ENCODE measurements around the gene PARD3.

The PARD3 gene

DNA sequence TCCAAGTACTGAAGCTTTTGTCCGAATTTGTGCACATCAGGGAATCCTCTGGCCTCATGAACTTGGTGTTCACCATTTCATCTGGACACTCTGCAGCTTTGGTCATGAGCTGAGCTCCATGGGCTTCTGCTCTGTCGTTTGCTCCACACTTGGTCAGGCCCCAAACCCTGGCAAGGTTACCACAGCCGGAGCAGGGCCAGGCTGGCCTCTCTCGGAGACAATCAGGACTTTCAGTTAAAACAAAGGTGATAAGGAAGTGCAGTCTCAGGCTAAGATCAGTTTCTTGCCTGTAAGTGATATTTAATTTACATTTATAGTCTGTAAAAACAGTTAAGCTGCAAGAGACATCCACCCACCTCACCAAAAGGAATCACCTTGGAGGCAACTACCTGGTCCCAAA is 558.9 kb downstream of the PARD3 start:
- no peak for DNase-seq (ENCODE audit: low read depth in 2 of 2)

DNA sequence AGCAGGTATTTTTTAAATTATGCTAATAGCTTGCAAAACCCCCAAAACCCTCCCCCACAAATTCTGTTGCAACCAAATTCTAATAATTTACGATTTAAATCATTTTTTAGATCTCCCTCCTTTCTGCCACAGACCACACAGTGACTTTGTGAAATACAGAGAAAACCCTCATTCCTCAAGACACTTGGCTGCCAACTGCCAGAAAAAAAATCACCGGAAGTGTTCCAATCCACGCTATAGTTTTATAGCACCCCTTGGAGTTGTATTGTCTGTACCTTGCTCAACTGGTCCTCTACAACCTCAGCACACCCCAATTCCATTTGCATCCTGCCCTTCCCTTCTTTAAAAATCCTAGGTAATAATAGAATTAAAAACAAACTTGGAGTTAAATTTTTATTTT is 560.1 kb downstream of the PARD3 start:
- DNase-seq (ENCODE audit: low read depth in 2 of 2) = no peak

DNA sequence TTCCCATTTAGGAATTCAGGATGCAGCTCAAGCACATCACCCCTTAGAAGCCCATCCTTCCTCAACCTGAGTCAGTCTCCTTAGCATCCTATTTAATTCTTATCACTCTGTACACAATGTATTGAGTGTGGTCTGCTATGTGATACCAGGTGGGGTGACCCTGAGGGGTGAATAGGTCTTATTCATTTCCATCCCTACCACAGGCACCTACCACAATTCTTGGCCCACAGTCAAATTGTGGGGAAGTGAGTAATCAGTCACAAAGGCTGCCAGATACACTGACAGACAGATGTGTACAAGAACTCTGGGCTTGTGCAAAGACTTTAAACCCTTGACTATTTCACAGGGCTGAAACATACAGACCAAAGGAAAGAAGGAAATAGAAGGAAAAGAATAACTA is 560.5 kb downstream of the PARD3 start:
- no peak for DNase-seq (ENCODE audit: low read depth in 2 of 2)

DNA sequence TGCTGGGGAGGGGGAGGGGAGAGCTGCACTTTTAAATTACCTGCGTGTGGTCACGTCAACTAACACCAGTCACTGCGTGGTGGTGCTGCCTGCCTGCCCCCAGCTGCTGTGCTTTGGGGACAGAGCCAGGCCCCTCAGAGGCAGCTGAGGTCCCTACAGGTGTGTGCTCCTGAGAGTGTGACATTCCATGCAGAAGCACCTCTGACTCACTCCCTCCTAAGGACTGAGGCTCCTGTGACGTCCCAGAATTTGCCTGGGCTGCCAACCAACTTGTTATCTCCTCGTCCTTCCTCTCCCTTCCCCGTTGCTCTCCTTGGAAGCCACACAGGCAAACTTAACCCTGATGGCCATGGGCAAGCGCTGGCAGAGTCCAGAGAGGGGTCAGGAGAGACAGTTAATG is 563.0 kb downstream of the PARD3 start:
- DNase-seq (ENCODE audit: low read depth in 2 of 2) = no peak

DNA sequence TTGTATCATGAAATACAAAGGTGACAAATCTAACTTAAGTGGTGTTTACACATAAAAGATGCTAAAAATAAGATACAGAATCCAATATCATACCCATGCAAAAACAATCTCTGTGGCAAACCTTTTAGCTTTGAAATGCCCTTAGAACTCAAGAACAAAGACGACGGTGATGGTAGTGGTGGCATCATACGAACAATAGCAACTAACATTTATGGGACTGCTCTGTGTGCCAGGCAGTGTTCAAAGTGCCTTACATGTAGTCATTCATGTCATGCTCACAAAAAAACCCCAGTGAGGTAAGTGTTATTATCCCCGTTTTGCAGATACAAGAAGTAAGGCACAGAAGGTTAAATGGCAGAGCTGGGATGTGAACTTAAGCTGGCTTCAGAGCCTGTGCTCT is 563.9 kb downstream of the PARD3 start:
- DNase-seq (ENCODE audit: low read depth in 2 of 2) = no peak

DNA sequence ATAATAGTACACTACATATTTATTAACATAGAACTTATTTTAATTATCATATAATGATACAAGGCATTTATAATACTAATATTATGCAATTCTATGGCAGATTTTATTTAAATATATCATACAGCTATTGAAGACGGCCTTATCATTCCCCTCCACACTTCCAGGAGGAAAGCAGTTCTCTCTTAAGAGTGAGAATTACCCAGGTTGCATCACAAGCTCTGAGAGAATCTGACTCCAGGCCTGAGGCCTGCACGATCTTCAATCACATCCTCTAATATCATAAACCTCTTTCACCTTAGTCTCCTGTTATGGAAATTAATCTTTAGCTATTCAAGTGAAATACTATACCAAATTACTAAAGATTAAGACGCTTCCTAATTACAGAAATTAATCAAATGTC is 564.4 kb downstream of the PARD3 start:
- DNase-seq (ENCODE audit: low read depth in 2 of 2) = no peak

DNA sequence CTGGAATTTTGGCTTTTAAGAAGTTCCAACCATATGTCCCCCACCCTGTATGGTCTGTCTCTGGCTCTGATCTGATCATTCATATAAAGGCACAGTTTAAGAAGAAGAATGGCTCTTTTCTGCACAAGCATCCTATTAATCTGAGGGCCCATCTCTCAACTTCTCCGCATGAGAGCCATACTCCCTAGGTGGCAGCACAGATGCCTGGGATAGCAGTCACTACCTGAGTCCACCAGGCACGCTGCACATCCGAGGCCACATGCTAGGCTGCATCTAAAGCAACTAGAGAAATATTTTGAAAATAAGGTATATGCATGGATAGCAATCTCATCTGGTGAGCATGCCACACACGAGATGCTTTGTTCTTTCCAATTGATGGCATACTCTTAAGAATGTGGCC is 565.5 kb downstream of the PARD3 start:
- DNase-seq (ENCODE audit: low read depth in 2 of 2) = no peak

DNA sequence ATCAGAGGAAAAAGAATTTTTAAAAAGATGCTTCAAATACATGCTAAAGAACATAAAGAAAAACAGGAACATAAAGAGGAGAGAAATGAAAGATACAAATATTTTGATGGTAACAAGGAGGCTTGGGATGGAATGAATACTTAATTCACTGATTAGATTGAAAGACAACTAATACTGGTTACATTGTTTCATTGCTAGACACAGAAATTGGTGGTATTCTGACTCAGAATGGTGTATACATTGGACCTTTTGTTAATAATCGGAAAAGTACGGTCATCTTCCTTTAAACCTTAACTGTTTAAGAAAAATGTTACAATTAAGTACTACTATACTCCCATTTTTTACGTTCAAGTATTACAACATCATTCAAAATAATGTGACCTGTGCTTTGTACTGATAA is 567.5 kb downstream of the PARD3 start:
- no peak for DNase-seq (ENCODE audit: low read depth in 2 of 2)

DNA sequence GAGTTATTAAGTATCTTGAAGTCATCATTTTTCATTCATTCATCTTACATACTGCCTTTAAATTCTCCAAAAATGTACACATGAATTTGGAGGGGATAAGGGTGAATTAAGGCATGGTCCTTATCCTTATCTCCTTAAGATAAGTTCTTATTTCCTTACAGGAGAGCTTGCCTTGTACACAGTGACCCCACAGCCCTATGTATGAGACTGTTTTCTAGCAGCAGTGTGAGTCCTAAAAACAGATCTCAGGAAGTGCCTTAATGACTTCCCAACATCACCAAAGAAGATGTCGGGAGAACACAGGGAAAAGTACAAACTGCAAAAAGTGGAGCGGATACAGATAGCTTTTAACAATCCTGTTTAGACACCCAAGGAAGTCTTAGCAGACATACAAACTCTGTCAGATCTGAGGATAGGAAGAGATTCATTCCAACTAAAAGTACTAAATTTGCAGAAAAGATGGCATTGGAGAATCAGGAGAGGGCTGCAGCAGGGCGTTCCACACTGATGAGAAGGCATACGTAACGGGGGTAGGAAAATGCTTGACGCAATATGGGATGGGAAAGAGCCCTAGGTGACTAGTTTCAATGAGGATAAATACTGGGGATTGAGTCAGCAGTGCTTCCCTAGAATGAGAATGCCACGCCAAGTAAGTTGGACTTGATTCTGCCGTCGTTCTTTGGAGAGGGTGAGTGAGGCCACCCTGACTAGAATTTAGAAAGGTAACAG is 570.2 kb downstream of the PARD3 start:
- DNase-seq (ENCODE audit: low read depth in 2 of 2) = no peak

DNA sequence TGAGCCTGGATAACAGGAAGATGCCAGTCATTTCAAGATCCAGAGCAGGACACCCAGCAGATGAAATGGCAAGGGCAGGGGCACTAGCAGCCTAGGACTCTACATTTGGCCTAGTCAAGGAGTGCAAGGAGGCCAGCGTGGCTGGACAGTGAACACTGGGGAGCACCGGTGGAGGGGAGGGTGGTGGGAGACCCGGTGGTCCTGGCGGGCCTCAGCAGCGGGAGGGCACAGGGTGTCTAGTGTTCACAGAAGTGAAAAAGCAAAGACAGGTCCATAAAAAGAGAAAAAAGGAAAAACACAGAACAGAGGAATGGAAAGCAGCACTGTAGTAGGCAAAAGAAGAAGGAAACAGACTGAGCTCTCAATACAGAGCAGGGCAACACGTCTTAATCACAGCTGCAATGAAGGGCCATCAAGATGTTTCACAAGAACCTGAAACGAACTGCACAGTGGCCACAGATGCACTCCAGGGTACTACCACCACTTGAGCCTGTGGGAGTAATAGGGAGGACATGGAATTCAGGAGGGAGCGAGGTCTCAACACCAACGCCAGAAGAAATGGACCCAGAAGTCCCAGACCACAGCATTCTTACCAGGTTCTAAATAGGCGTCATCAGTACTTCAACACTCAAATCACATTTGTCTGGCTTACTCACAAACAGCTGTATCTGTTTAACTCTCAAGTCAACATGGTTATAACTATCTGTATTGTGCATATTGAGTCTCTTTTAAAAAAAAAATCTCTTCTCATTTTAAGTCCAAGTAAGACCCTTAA is 573.7 kb downstream of the PARD3 start:
- no peak for DNase-seq (ENCODE audit: low read depth in 2 of 2)

DNA sequence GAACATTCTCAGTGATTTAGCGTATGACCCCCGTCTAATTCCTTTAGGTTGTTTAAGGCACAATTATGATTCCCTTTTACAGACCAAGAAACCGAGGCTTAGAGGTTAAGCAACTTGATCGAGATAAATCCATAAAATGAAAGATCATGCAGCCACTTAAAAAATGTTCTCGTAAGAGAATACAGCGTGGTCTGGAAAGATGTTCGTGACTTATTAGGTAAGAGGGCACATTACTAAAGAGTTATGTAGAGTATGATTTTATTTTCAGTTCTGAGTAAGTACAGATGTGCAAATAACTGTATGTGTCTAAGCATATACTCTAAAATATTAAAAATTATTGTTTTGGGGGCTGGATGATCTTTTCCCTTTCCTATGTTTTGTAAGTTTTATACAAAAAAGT is 575.1 kb downstream of the PARD3 start:
- no peak for DNase-seq (ENCODE audit: low read depth in 2 of 2)

DNA sequence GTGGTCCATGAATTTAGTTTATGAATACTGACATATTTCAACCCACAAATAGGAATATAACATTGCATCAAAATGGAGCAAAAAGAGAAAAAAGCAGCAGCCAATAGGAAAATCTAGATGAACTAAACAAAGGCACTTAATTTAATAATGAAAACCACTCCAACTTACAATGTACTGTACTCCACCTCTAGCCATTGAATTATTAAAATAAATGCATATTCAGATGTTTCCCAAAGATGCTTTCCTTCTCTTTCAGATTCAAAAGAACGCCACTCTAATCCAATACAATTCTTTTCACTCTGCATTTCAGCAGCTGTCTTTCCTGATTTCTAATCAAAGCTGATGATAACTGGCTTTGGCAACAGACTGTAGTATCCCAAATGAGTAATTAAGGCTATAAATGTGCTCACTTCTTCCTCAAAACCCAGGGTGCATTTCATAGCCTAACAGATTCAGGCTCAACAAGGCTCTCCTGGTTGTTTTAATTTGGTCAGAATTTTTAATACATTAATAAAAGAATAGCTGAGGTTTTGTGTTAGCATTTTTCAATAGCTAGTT is 577.1 kb downstream of the PARD3 start:
- DNase-seq (ENCODE audit: low read depth in 2 of 2) = no peak

DNA sequence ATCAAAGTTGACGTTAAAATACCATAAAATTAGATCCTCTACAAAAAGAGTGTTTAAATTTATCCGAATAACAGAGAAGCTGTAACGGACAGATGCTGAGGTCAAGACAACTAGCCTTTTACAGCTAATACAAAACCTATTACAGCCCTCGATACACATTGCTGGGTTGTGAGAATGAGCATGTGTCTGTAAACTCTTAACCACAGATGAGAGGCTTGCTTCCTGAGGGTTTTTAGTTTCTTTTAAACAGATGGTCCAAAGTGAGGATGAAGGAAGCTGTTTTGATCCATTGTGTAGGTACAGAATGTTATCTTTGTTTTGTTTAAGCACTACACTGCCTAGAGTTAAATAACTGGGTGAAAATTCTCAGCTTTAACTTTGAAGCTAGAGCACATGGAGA is 578.2 kb downstream of the PARD3 start:
- DNase-seq (ENCODE audit: low read depth in 2 of 2) = no peak

DNA sequence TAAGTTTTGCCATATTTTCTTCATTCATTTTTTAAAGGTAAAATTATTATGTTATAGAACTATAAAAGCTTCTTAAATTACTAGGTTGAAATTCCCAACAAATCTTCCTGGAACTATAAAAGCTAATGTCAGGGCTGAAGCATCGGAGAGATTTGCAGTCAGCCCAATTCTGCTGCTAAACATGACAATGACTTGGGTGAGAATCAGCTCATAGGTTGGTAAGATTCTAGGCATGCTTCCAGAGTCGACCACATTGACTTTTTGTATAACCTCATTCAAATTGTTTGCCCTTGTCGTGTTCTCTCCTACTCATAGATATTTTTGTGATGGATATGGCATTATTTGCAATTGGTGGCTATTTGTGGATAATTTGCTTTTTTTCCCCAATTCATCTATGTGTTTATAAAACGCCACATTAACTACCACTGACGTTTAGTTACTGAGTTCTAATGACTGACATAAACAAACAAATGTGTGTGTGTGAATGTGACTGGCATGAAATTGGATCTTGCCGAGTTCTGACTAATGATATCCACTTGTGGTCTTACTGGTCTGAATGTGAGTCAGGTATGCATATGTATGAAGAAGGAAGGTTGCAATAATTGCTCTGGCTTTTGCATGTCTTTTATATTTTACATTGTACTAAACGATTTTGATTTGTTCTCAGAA is 579.8 kb downstream of the PARD3 start:
- DNase-seq (ENCODE audit: low read depth in 2 of 2) = no peak

DNA sequence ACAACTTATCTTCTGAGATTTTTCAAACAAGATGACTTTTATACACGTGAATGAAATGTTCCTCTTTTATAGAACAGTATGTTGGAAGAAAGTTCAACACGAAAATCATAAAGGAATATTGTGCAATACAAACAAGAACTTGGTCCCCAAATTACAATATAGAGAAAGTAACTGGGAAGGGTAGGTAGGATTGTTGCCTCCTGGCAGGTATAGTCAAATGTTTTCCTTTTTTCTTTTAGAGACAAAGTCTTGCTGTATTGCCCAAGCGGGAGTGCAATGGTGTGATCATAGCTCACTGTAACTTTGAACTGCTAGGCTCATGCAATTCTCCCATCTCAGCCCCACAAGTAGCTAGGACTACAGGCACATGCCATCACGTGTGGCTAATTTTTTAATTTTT is 582.6 kb downstream of the PARD3 start:
- DNase-seq (ENCODE audit: low read depth in 2 of 2) = no peak

DNA sequence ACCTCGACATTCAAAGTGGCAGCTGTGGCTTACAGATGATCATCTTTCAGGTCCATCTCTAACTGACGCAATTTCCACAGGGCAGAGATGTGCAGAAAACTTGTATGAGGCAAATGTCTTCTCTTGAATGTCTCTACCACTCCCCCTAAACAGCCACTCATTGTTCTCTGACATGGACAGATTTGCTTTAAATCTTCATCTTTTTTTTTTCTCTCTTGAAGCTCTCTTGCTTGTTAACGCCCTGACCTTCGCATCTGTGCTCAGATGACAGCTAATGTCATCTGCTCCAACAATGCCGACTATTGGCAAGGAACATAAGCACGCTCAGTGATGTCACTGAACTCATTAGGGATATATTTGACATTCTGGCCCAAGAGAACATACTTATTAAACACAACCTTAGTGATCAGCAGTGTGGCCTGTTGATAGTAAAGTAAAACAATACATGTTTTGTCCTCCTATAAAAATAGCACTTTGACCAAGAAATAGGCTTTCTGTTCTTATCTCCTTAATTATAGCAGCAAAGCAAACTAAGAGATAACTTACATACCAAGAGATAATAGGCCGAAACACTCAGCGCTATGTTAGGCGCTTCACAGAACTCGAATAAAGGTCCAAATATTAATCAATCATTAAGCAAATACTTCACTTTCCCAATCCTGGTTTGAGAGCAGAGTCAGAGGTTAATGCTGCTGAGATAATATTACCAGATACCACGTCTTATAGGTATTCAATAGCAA is 583.5 kb downstream of the PARD3 start:
- no peak for DNase-seq (ENCODE audit: low read depth in 2 of 2)

DNA sequence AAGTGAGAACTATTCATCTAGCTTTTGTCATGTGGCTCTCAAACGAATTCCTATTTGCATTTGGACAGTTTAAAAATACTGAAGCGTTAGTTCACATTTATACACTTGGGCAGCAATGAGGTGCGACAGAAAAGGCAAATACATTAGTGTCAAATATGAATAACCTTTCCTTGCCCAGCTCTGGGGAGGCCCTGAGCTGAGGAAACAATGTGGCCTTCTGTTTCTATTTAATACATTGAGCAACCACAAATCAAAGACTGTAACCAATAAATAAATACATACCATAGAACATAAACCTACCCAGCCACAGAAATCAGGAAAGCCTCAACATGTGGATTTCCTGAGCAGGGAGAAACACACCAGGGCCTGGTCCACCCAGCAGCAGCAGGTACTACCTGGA is 585.2 kb downstream of the PARD3 start:
- DNase-seq (ENCODE audit: low read depth in 2 of 2) = no peak

DNA sequence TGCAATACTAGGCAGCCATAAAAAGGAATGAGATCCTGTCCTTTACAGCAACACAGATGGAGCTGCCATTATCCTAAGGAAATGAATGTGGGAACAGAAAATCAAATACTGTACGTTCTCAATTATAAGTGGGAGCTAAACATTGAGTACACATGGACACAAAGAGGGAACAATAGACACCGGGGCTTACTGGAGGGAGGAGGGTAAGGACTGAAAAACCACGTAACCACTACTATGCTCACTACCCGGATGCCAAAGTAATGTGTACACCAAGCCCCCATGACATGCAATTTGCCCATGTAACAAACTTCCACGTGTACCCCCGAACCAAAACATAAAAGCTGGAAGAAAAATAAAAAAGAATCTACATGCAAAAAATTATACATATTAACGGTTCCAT is 587.0 kb downstream of the PARD3 start:
- DNase-seq (ENCODE audit: low read depth in 2 of 2) = no peak

DNA sequence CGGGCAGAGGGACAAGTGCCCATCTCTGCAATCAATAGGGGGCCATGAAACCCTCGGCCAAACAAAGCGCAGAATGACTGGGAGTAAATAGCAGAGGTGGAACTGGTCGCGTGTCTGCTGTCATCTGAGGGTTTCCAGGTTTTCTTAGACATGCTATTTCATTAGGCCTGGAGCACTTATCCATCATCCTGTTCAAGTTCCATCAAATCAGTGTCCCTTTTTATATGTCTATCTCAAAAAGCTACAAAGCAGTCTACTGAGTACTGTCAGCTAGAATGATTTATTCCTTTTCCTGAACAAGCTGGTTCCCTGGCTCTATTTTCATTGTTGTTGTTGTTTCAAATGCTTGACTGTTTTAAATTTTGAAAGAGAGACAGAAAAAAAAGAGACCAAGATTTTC is 590.5 kb downstream of the PARD3 start:
- no peak for DNase-seq (ENCODE audit: low read depth in 2 of 2)

DNA sequence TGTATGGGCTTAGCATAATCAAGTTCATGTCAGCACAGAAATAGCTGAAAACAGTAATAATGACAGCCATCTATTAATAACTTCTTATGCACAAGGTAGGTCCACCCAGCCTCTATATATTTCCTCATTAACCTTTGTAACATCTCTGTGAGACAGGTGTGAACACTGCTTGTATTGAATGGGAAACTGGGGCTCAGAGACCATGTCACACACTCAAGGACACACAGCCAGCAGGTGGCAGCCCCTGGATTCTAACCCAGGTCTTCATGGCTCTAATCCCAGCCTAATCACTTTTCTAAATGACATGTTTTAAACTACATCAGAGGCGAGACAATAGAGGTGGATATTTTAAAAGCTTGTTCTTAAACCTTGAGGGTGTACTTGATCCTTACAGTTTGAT is 591.4 kb downstream of the PARD3 start:
- no peak for DNase-seq (ENCODE audit: low read depth in 2 of 2)

DNA sequence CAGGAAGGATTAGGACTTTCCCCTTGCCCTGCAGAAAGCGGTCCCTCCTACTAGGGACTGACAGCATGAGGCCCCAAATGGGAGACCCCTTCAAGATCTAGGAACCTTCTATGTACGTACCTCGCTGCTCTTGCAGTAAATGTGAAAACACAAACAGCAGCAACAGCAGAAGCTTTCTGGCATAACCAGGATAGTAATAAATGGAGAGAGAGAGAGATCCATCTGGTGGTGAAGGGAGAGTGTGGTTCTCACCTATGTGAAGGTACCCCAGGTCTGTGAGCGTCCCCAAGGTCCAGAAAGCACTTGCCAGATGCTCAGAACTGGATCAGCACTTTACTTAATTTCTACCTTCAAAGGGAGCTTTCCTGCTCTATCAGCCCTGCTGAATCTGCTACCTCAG is 592.7 kb downstream of the PARD3 start:
- DNase-seq (ENCODE audit: low read depth in 2 of 2) = no peak
